ENCODE measurements around the gene SLK.

- TF ChIP-seq CTCF (IDR thresholded peaks at IDR 0.05; ENCODE audit: poor library complexity) (no peak), EZH2phosphoT487 (IDR thresholded peaks at IDR 0.05; ENCODE audit: low read depth, severe bottlenecking, unreplicated experiment) (no peak)
Measured at GRCh38 chr10:104066945-104067344, 100.0 kb downstream of the SLK start.
